NCI-H526 treated with DMSO at 0.1 percent for 48 hours (cell line): ENCODE data around the gene ST6GAL1.
"Not testable (repeated sequence)": the region's sequence is repeated elsewhere in the genome, so short reads cannot be mapped to it uniquely, and the experiment has no call there.

ENCODE experiments used
- DNase-seq: peaks from one replicate; lab custom pipeline; 2025; lab: John Stamatoyannopoulos, UW

ST6GAL1 gene

GRCh38 chr3:186930143-186930640 is at the start of gene ST6GAL1:
Gene ST6GAL1 (plus strand): TSS chr3:186930526. CDS start chr3:187042704, 112,178 bp downstream.
- no peak for DNase-seq

DNA sequence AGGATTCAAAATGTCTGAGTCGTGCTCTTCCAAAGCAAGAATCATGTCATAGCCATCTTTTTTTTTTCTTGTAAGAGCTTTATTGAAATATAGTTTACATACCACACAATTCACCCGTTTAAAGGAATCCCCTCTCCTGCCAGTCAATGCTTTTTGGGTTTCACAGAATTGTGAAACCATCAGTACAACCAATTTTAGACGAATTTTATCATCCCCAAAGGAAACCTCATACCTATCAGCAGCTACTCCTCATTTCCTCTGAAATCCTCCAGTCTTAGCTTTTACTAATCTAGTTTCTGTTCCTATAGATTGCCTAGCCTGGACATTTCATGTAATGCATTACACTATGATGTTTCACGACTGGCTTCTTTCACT is 48.2 kb upstream of the ST6GAL1 start:
- DNase-seq: no peak

- DNase-seq: no peak
Observed at GRCh38 chr3:186882881-186883685, 47.2 kb upstream of the ST6GAL1 start.

- no peak for DNase-seq
Observed at GRCh38 chr3:186883686-186884058, 46.7 kb upstream of the ST6GAL1 start.

DNA sequence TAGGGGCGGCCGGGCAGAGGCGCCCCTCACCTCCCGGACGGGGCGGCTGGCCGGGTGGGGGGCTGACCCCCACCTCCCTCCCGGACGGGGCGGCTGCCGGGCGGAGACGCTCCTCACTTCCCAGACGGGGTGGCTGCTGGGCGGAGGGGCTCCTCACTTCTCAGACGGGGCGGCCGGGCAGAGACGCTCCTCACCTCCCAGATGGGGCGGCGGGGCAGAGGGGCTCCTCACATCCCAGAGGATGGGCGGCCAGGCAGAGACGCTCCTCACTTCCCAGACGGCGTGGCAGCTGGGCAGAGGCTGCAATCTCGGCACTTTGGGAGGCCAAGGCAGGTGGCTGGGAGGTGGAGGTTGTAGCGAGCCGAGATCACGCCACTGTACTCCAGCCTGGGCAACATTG is 45.5 kb upstream of the ST6GAL1 start:
- not testable (repeated sequence) for DNase-seq

- no peak for DNase-seq
Observed at GRCh38 chr3:186886202-186886981, 43.9 kb upstream of the ST6GAL1 start.

- DNase-seq: not testable (repeated sequence)
Observed at GRCh38 chr3:186887507-186887938, 42.8 kb upstream of the ST6GAL1 start.

DNA sequence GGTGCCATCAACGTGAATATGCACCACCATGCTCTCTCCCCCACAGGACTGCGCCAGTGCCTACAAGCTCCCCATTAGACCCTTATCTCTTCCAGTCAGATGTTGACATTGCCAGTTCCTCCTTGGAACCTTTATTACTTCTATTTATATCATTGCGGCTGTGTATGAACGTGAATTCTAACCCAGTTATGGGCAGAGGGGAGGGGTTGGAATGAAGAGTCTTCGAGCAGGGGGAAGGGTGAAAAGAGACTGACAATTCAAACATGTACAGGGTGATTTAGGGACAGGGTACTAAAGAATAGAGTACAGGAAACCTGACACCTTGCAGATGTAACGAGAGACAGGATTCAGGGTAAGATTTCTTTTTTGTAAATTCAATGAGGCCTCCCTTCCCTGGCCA is 41.8 kb upstream of the ST6GAL1 start:
- DNase-seq: no peak

GRCh38 chr3:186889698-186890097 is 40.6 kb upstream of the ST6GAL1 start:
- not testable (repeated sequence) for DNase-seq

DNA sequence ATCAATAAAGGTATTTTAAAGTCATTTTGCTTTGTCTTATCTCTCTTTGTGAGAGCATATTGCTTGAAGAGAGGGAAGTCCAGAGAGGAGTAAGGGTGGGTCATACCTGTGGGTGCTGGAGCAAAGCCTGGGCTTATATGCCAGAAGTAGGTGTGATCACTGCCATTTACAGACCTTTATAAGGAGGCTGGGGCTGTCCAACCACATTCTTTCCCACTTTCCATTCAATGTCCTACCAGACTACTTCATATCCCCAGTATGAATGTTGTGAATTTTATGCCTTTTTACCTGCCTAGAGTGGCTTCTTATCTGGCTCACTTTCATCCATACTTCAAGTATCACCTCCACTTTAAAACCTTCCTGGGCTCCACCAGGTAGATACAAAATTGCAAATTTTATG is 39.4 kb upstream of the ST6GAL1 start:
- DNase-seq: no peak

DNA sequence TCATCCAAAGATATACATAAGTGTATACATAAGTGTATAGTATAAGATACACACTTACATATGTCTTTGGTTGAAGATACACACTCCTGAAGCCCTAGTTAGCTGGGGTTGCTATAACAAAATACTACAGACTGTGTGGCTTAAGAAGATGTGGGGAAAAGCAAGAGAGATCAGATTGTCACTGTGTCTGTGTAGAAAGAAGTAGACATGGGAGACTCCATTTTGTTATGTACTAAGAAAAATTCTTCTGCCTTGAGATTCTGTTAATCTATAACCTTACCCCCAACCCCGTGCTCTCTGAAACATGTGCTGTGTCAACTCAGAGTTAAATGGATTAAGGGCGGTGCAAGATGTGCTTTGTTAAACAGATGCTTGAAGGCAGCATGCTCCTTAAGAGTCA is 37.3 kb upstream of the ST6GAL1 start:
- DNase-seq: not testable (repeated sequence)

DNA sequence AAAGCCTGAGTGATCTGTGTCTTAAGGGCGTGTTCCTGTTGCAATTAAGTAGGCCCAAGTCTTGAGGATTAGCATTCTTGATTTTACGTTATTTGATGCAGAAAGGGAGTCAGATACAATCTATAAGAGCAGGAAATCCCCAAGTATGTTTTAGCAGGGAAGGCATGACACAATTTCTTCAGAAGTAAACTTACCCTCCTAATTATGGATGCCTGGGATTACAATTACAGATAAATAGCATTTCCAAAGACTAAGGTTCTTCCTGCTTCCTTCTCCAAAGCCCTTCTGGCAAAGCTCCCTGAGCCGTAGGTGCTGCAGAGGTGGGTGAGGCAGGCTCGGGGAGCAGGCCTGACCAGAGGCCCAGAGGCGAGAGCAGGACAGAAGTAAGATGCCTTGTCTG is 34.9 kb upstream of the ST6GAL1 start:
- DNase-seq: no peak

DNA sequence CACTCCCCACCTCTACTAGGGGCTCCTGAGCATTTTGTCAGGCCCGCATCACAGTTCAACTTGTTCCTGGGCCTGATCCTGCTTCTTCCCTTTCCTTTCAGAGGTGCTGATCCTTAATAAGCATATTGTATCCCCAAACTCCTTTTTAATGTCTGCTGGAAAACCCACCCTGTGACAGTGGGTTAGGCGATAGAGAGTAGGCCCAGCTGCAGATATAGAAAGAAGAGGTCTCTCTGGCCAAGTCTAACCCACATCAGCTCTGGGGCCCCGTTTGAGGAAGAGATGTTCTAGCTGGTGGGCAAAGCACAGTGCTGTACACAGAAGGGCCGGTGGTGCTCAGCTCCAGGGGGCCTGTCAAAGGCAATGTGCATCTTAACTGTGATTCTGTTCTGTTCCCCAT is 34.3 kb upstream of the ST6GAL1 start:
- DNase-seq: no peak

DNA sequence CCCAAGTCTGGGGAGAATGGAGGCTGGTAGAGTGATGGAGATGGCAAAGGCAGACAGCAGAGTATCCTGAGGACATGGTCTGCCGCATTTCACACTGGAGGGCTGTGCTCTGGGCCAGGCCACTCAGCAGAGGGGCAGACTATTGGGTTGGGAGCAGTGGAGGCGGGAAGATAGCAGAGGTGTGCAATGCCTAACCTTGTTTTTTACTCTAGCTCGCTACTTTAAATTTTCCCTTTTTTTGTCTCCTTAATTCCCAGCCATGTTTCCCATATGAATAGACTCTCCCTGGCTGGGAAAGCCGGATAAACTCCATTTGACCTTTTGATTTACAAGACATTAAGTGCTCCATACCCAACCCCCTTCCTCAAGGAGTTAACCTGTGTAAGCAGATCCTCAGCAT is 33.5 kb upstream of the ST6GAL1 start:
- DNase-seq: no peak

DNA sequence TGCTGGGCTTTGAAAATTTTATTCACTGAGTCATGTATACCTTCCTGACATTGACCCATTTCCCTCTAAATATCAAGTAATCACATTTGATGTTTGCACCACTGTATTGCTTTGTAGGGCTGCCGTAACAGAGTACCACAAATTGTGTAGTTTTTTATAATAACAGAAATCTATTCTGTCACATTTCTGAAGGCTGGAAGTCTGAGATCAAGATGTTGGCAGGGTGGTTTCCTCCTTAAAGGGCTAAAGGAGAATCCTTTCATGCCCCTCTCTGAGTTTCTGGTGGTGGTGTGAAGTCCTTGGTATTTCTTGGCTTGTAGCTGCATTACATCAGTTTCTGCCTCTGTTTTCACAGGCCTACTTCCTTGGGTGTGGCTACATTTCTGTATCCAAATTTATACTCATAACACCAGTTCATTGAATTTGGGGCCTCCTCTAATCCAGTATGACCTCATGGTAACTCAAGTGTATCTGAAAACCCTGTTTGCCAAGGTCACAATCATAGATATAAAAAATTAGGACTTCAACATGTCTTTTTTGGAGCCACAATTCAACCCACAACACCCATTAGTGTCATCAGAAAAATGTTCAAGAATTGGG is 29.1 kb upstream of the ST6GAL1 start:
- DNase-seq: no peak

DNA sequence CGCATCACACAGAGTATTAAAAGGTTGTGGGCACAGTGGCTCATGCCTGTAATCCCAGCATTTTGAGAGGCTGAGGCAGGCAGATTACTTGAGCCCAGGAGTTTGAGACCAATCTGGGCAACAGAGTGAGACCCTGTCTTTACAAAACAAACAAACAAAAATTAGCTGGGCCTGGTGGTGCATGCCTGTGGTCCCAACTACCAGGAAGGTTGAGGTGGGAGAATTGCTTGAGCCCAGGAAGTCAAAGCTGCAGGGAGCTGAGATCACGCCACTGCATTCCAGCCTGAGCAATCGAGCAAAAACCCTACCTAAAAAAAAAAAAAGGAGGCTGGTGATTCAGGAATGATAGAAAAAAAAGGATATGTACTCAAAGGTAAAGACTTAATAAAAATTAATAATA is 28.2 kb upstream of the ST6GAL1 start:
- DNase-seq: no peak

- no peak for DNase-seq
Observed at GRCh38 chr3:186902713-186903112, 27.6 kb upstream of the ST6GAL1 start.

DNA sequence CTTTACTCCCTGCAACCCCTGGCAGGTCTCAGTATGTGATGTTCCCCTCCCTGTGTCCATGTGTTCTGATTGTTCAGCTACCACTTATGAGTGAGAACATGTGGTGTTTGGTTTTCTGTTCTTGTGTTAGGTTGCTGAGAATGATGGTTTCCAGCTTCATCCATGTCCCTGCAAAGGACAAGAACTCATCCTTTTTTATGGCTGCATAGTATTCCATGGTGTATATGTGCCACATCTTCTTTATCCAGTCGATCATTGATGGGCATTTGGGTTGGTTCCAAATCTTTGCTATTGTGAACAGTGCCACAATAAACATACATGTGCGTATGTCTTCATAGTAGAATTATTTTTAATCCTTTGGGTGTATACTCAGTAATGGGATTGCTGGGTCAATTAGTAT is 26.6 kb upstream of the ST6GAL1 start:
- DNase-seq: not testable (repeated sequence)

DNA sequence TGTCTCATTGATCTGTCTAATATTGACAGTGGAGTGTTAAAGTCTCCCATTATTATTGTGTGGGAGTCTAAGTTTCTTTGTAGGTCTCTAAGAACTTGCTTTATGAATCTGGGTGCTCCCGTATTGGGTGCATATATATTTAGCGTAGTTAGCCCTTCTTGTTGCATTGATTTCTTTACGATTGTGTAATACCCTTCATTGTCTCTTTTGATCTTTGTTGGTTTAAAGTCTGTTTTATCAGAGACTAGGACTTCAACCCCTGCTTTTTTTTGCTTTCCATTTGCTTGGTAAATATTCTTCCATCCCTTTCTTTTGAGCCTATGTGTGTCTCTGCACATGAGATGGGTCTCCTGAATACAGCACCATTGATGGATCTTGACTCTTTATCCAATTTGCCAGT is 23.3 kb upstream of the ST6GAL1 start:
- DNase-seq: not testable (repeated sequence)

- no peak for DNase-seq
Observed at GRCh38 chr3:186909078-186909853, 21.1 kb upstream of the ST6GAL1 start.

DNA sequence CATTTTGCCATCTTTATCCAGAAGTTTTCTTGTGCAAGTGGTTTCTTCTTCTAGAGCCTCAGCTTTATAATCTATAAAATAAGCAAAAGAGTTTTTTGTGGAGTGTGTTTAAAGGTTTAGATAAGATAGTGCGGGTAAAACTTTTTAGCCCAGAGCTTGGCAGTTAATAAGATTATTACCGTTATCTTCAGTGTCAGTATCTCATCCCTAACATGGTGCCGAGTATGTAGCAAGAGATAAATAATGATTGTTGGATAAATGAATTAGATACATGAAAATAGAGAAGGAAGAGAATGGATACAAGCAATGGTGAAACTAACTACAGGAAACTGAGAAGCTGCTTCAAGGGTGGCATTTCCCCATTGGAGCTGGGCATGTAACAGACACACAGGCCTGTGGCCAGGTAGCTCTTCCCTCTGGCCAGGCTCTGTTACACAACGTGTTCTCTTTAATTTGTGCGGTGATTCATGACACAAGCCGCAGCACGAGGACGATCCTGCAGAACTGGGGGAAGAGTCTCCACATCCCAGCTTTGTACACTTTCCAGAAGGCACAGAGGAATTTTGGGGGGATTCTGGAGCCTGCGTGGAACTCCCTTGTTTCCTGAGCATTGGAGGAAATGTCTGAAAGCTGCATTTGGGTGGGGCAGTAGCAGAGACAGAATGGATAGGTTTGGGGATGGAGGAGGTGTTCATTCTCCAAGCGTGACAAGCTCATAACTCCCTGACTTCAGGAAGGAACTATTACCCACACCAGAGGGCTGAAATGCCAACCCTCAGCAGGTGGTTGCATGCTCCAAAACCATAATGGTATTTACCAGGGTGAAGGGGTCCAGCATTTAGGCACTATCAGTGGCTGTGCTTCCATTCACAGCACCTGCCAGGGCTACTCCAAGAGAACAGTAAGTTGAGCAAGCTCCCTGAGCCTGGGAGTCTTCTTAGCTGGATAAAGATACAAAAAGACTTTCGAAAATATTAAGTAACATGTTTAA is 14.2 kb upstream of the ST6GAL1 start:
- DNase-seq: no peak
